HepG2 (cell line): ENCODE data around the gene PCGF6. TPM values are rescaled to one million over a fixed set of nuclear protein-coding genes. Genes with fewer than 3 reads are reported as not detected.

Source experiments
- CBFB ChIP-seq: sonication (generic); formaldehyde crosslinking; IDR thresholded peaks from 2 replicates; pipeline ENCODE4 v1.4.0; 2020; ENCODE audit warnings: missing genetic modification reagents
- ELF3 ChIP-seq: IDR thresholded peaks from 2 replicates; pipeline ENCODE4 v1.6.1; 2016; ENCODE audit warnings: missing genetic modification reagents, missing compliant biosample characterization
- FLYWCH1 ChIP-seq: sonication (generic); formaldehyde crosslinking; IDR thresholded peaks from 2 replicates; pipeline ENCODE4 v1.8.1; 2023; ENCODE audit warnings: mild to moderate bottlenecking, missing genetic modification reagents
- GABPA ChIP-seq, 2 experiments: IDR thresholded peaks; 2 replicates each; pipeline ENCODE4 v1.6.1; 2011 to 2016; ENCODE audit warnings: low read depth in 2 of 2, low read length in 1 of 2, missing biosample characterization in 1 of 2, missing genetic modification characterization in 1 of 2
- HCFC1 ChIP-seq: fragments of 150-350 bp; IDR thresholded peaks from 2 replicates; pipeline ENCODE4 v1.6.1; 2014; ENCODE audit warnings: low read depth, low read length
- JARID2 ChIP-seq: sonication (generic); formaldehyde crosslinking; IDR thresholded peaks from 2 replicates; pipeline ENCODE4 v1.8.1; 2023; ENCODE audit warnings: missing genetic modification reagents, inconsistent platforms; ENCODE audit not compliant: insufficient replicate concordance
- MIXL1 ChIP-seq: IDR thresholded peaks from 2 replicates; pipeline ENCODE4 v1.6.1; 2016
- ZNF3 ChIP-seq: IDR thresholded peaks from 2 replicates; pipeline ENCODE4 v1.7.0; 2017; ENCODE audit warnings: inconsistent platforms
- ZNF335 ChIP-seq: sonication (generic); formaldehyde crosslinking; IDR thresholded peaks from 2 replicates; pipeline ENCODE4 v1.4.0; 2020; ENCODE audit warnings: missing genetic modification reagents
- ZNF343 ChIP-seq: sonication (generic); formaldehyde crosslinking; IDR thresholded peaks from 2 replicates; pipeline ENCODE4 v1.4.0; 2020; ENCODE audit warnings: mild to moderate bottlenecking, missing genetic modification reagents
- ZNF543 ChIP-seq: sonication (generic); formaldehyde crosslinking; IDR thresholded peaks from 2 replicates; pipeline ENCODE4 v1.4.0; 2020; ENCODE audit warnings: mild to moderate bottlenecking, missing genetic modification reagents
- ZNF652 ChIP-seq: IDR thresholded peaks from 2 replicates; pipeline ENCODE4 v1.6.1; 2016; ENCODE audit warnings: low read depth, borderline replicate concordance
- ZNF678 ChIP-seq: sonication (generic); formaldehyde crosslinking; IDR thresholded peaks from 2 replicates; pipeline ENCODE4 v1.4.0; 2020; ENCODE audit warnings: mild to moderate bottlenecking, missing genetic modification reagents
- ZNF879 ChIP-seq: sonication (generic); formaldehyde crosslinking; IDR thresholded peaks from 2 replicates; pipeline ENCODE4 v1.8.1; 2023; ENCODE audit warnings: missing genetic modification reagents
- polyA plus RNA-seq, 8 experiments: library from polyadenylated mRNA; depleted of rRNA in 3 of 8; stranded (reverse) in 7 of 8; unstranded in 1 of 8; fragments of >200 nt; fragmentation: Illumina TruSeq in 4 of 8; extraction: Trizol in 4 of 8; gene quantifications; 2 replicates each; pipeline versions ENCODE4 v1.2.1 to v1.2.3, GENCODE V29; 2011 to 2016; ENCODE audit warnings: low read depth in 4 of 8, missing spikeins in 1 of 8, mixed read lengths in 1 of 8; ENCODE audit not compliant: insufficient read depth in 1 of 8
- total RNA-seq, 5 experiments: library from RNA; depleted of rRNA; stranded (reverse); fragments of >200 nt; fragmentation: Illumina TruSeq; extraction: Trizol; gene quantifications; 2 replicates each; pipeline ENCODE4 v1.2.3, GENCODE V29; 2016; ENCODE audit warnings: low read depth in 1 of 5
- TF ChIP-seq, protein P1 (sequence below): sonication (generic); formaldehyde crosslinking; IDR thresholded peaks from 2 replicates; pipeline ENCODE4 v1.4.0; 2020; ENCODE audit warnings: low read depth, mild to moderate bottlenecking, missing genetic modification reagents
- TF ChIP-seq, protein P2 (sequence below): IDR thresholded peaks from 2 replicates; pipeline ENCODE4 v1.6.1; 2016; ENCODE audit warnings: missing genetic modification reagents, missing compliant biosample characterization
- TF ChIP-seq, protein P3 (sequence below): sonication (generic); formaldehyde crosslinking; IDR thresholded peaks from 2 replicates; pipeline ENCODE4 v1.4.0; 2020; ENCODE audit warnings: mild to moderate bottlenecking, missing genetic modification reagents, borderline replicate concordance
- TF ChIP-seq, protein P4 (sequence below): sonication (generic); formaldehyde crosslinking; IDR thresholded peaks from 2 replicates; pipeline ENCODE4 v1.8.0; 2022; ENCODE audit warnings: missing genetic modification reagents, low read depth, mild to moderate bottlenecking, borderline replicate concordance
- TF ChIP-seq, protein P5 (sequence below): sonication (generic); formaldehyde crosslinking; conservative IDR thresholded peaks from 2 replicates; pipeline ENCODE4 v1.8.1; 2023; ENCODE audit warnings: missing genetic modification reagents
- TF ChIP-seq, protein P6 (sequence below): sonication (generic); formaldehyde crosslinking; IDR thresholded peaks from 2 replicates; pipeline ENCODE4 v1.4.0; 2020; ENCODE audit warnings: mild to moderate bottlenecking, missing genetic modification reagents

PCGF6 gene
- total and polyA plus RNA-seq, 2 of the 13 experiments (the other 11 are each of a cell fraction or from before 2014, with no cell fraction given) = 5.2 to 19.4 TPM

DNA sequence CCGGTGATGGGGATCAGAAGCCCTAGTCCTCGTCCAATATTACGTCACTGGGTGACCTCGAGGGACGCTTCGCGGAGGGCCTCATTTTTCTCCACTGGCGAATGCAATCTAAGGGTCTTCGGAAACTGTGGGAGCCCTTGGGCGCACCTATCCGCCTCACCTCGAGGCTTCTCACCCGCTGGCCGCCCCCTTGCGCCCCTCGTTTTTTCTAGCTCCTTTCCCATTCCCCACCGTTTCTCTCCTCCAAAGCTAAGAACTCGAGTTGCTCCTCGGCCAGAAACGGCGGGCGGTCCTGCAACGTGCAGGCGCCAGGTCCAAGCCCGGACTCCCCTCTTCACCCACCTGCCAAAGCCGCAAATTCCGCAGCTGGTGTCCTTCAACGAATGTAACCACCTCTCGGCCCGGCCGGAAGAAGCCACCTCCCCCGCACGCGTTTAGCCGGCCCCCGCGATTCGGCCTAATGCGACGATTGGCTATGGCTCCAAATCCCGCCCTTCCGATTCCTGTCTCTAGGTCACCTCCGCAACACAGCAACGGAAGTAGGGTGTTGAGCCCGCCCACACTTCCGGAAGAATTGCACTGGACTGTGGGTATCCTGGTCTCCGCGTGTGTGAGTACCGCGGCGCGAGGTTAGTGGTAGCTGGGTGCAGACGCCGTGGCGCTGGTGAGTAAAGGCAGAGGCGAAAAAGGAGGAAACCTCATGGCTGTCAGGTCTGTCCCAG is 45.3 kb upstream of the PCGF6 start, which contains the start of the genes ATP5MK and PDCD11 (continued):
- TF ChIP-seq, protein P1, sequence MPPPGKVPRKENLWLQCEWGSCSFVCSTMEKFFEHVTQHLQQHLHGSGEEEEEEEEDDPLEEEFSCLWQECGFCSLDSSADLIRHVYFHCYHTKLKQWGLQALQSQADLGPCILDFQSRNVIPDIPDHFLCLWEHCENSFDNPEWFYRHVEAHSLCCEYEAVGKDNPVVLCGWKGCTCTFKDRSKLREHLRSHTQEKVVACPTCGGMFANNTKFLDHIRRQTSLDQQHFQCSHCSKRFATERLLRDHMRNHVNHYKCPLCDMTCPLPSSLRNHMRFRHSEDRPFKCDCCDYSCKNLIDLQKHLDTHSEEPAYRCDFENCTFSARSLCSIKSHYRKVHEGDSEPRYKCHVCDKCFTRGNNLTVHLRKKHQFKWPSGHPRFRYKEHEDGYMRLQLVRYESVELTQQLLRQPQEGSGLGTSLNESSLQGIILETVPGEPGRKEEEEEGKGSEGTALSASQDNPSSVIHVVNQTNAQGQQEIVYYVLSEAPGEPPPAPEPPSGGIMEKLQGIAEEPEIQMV (CRISPR knock-in tag) = 0 out of 2 replicates have a peak, but pooled peaks have one; percentile 63
- TF ChIP-seq ELF3 (CRISPR knock-in tag) (peak; percentile 74), HCFC1 (no peak), CBFB (peak; percentile 26; the same call in 1 of the 2 replicates), JARID2 (CRISPR knock-in tag) (no peak), ZNF3 (no peak), ZNF335 (CRISPR knock-in tag) (0 out of 2 replicates have a peak, but pooled peaks have one; percentile 55), GABPA (IDR thresholded peaks at IDR 0.05; ENCODE audit: low read depth, low read length) (peak; percentile 97), GABPA (CRISPR knock-in tag; IDR thresholded peaks at IDR 0.05; ENCODE audit: low read depth) (peak; percentile 99), ZNF652 (CRISPR knock-in tag) (no peak), ZNF678 (CRISPR knock-in tag) (no peak), ZNF879 (CRISPR knock-in tag) (no peak), ZNF343 (no peak), ZNF543 (CRISPR knock-in tag) (no peak), FLYWCH1 (CRISPR knock-in tag) (no peak), MIXL1 (CRISPR knock-in tag) (peak; percentile 37; the same call in 1 of the 2 replicates)
- TF ChIP-seq, protein P2, sequence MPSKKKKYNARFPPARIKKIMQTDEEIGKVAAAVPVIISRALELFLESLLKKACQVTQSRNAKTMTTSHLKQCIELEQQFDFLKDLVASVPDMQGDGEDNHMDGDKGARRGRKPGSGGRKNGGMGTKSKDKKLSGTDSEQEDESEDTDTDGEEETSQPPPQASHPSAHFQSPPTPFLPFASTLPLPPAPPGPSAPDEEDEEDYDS (CRISPR knock-in tag) = peak; percentile 82
- TF ChIP-seq, protein P3, sequence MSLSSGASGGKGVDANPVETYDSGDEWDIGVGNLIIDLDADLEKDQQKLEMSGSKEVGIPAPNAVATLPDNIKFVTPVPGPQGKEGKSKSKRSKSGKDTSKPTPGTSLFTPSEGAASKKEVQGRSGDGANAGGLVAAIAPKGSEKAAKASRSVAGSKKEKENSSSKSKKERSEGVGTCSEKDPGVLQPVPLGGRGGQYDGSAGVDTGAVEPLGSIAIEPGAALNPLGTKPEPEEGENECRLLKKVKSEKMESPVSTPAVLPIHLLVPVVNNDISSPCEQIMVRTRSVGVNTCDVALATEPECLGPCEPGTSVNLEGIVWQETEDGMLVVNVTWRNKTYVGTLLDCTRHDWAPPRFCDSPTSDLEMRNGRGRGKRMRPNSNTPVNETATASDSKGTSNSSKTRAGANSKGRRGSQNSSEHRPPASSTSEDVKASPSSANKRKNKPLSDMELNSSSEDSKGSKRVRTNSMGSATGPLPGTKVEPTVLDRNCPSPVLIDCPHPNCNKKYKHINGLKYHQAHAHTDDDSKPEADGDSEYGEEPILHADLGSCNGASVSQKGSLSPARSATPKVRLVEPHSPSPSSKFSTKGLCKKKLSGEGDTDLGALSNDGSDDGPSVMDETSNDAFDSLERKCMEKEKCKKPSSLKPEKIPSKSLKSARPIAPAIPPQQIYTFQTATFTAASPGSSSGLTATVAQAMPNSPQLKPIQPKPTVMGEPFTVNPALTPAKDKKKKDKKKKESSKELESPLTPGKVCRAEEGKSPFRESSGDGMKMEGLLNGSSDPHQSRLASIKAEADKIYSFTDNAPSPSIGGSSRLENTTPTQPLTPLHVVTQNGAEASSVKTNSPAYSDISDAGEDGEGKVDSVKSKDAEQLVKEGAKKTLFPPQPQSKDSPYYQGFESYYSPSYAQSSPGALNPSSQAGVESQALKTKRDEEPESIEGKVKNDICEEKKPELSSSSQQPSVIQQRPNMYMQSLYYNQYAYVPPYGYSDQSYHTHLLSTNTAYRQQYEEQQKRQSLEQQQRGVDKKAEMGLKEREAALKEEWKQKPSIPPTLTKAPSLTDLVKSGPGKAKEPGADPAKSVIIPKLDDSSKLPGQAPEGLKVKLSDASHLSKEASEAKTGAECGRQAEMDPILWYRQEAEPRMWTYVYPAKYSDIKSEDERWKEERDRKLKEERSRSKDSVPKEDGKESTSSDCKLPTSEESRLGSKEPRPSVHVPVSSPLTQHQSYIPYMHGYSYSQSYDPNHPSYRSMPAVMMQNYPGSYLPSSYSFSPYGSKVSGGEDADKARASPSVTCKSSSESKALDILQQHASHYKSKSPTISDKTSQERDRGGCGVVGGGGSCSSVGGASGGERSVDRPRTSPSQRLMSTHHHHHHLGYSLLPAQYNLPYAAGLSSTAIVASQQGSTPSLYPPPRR = no peak; the same call in 1 of the 2 replicates
- TF ChIP-seq, protein P4, sequence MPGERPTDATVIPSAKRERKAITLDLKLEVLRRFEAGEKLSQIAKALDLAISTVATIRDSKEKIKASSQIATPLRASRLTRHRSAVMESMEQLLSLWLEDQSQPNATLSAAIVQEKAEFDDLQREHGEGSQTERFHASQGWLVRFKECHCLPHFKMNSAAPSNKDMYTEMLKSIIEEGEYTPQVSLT (CRISPR knock-in tag) = no peak
- TF ChIP-seq, protein P5, sequence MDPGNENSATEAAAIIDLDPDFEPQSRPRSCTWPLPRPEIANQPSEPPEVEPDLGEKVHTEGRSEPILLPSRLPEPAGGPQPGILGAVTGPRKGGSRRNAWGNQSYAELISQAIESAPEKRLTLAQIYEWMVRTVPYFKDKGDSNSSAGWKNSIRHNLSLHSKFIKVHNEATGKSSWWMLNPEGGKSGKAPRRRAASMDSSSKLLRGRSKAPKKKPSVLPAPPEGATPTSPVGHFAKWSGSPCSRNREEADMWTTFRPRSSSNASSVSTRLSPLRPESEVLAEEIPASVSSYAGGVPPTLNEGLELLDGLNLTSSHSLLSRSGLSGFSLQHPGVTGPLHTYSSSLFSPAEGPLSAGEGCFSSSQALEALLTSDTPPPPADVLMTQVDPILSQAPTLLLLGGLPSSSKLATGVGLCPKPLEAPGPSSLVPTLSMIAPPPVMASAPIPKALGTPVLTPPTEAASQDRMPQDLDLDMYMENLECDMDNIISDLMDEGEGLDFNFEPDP = 0 out of 2 replicates have a peak, but pooled peaks have one; percentile 75
- TF ChIP-seq, protein P6, sequence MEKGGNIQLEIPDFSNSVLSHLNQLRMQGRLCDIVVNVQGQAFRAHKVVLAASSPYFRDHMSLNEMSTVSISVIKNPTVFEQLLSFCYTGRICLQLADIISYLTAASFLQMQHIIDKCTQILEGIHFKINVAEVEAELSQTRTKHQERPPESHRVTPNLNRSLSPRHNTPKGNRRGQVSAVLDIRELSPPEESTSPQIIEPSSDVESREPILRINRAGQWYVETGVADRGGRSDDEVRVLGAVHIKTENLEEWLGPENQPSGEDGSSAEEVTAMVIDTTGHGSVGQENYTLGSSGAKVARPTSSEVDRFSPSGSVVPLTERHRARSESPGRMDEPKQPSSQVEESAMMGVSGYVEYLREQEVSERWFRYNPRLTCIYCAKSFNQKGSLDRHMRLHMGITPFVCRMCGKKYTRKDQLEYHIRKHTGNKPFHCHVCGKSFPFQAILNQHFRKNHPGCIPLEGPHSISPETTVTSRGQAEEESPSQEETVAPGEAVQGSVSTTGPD (CRISPR knock-in tag) = no peak
